ENCODE data around the gene SP110.
"Not testable (repeated sequence)": the region's sequence is repeated elsewhere in the genome, so short reads cannot be mapped to it uniquely, and the experiment has no call there.

The SP110 gene

GRCh38 chr2:230222829-230223228 lies 3.0 kb upstream of the SP110 start:
- not testable (repeated sequence) for DNase-seq

- DNase-seq = no peak
Observed at GRCh38 chr2:230221493-230221892, 1.7 kb upstream of the SP110 start.

DNA sequence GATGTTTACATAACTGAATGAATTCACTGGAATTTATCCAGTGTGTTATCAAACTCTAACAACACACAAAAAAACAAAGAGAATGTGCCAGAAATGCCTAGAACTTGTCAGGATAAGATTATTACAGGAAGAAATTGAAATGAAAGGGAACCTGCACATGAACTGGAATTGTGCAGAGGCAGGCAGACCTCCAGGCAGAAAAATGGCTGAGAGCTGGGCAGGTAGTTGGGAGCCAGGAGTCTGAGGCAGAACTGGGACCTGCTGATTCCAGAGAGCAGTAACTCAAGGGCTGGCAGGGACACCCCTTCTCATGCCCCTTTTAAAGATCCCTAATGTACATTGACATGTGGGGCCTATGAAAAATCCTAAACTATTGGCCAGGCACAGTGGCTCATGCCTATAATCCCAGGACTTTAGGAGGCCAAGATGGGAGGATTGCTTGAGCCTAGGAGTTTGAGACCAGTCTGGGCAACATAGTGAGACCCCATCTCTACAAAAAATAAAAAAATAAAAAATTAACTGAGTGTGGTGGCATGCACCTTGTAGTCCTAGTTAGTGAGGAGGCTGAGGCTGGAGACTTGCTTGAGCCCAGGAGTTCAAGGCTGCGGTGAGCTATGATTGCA lies 674 bp upstream of the SP110 start:
- no peak for DNase-seq

DNA sequence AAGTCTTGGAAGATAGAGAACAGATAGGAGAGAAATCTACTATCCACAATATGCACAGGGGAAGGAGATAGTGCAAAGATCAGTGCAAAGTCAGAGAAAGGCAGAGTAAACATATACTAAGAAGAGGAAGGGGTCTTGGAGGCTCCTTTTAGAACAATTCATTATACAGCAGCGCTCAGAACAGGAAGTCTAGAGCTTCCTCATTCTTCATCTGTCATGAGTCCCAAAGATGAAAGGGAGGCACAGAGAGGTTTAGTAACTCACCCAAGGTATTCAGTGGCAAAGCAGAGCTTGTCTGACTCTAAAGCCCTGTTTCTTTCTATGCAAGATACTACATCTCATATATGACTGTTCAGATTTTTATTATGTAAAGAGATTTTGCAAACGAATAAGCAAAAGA lies 1.4 kb downstream of the SP110 start:
- no peak for DNase-seq

- DNase-seq = no peak
Observed at GRCh38 chr2:230217424-230217823, 2.4 kb downstream of the SP110 start.

- DNase-seq = no peak
Observed at GRCh38 chr2:230216489-230216888, 3.3 kb downstream of the SP110 start.

DNA sequence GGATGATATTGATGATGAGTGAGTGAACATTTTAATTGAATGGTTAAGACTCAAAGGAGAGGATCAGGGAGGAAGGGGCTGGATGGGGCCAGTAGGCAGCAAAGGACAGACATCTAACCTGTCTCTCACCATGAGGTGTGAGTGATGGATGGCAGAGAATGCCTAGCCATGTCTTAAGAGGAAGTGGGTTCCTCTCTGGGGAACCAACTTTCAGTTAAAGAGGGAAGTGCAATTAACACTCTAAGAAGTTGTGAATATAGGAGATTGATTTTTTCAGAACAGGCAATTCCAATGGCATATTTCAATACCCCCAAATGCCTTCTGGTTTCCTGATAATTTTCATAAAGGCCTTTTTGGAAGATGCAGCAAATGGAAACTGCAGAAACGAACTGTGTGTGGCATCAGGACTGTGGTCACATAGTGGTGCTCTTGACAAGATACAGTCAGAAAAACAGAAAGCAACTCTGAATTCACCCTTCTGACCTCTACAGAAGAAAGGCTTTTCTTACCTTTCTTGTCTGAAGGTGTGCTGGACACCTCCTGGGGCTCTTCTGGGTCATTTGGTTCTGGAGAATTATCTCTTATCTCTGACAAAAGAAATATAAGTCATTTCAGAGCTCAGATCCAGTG lies 10.2 kb downstream of the SP110 start:
- no peak for DNase-seq

DNA sequence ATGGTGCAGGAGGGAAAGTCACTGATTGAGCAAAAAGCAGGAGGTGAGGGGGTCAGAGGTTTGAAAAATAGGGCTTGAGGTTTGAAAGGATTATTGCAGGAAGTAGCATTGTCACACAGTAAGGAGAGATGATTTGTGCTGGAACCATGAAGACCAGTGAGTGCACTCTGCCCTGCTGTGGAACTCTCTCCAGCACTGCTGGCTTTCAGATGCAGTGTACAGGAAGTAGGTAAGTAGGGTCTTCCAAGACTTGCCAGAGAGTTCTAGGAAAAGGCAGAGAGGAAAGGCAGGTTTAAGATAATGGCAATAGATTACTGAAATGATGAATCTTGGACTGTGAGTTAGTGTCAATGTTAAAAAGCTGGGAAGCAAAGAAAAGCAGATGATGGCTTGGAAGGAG lies 11.2 kb downstream of the SP110 start:
- DNase-seq = no peak

GRCh38 chr2:230205721-230206120 lies 14.1 kb downstream of the SP110 start:
- DNase-seq = no peak

DNA sequence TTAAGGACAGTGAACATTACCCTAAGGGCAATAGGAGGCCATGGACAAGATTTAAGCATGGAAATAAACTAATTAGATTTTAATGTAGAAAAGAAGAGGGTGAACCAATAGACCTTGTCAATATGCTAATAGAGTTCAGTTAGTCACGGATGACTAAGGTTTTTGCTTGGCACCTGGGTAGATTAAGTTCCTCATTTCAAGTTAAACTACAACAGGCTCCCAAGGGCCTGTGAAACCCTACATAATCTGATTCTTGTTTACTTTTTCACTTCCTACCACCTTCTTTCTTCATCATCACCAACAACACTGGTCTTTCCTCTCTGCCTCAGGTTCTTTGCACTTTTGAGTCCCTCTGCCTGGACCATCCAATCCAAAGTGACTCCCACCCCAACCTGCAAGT lies 14.8 kb downstream of the SP110 start:
- DNase-seq = no peak

GRCh38 chr2:230203110-230203676 lies 16.6 kb downstream of the SP110 start:
- no peak for DNase-seq

GRCh38 chr2:230202430-230203109 lies 17.2 kb downstream of the SP110 start:
- no peak for DNase-seq

DNA sequence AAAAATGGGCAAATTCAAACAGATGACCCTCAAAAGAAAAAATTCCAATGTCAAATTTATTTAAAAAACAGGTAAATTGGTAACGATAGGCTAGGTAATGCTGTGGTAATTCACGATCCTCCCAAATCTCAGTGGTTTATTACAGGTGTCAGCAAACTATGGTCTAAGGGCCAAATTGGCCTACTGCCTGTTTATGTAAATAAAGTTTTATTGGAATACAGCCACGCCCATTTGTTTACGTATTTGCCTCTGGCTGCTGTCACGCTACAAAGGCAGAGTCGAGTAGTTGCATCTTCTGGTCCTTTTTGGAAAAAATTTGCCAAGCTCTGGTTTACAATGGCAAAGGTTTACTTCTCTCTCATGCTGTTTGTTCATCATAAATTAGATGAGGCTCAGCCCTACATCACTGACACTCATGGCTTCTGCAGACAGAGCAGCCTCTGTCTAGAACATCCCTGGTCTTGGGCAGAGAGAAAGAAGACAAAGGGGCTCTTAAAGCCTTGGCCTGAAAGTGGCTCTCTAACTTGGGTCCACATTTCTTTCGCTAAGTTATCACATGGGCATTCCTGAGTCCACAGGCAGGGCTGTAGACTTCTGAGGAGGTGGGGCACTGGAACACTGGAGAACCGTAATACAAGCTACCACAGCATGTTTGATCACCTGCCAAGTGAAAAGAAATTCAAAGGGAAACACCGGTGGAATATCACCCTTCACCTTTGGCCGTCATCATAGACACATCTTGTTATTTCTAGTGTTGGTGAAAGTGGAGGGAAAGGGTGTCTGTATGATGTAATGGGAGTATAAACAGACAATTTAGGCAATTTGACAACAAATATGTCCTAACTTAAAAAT lies 34.8 kb downstream of the SP110 start:
- DNase-seq = no peak

DNA sequence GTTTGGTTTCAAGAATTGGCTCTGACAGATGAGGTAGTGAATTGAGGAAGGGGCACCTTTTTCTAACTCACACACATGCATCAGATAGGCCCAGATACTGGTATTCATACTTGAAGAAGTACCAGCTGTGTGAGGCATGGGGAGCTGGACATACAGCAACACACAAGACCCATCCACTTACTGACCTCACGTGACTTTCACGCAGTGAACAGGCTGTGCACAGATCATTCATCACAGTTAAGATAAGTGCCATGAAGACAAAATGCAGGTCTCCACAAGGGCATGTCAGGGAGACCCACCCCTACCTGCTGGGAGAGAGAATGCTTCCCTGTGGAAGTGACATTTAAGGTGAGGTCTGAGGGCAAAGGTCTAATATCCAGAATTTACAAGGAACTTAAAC lies 38.6 kb downstream of the SP110 start:
- no peak for DNase-seq

GRCh38 chr2:230179907-230180306 lies 39.9 kb downstream of the SP110 start:
- DNase-seq = no peak

GRCh38 chr2:230178546-230179485 lies 41.0 kb downstream of the SP110 start:
- DNase-seq = no peak

- DNase-seq = no peak
Observed at GRCh38 chr2:230176996-230177395, 42.8 kb downstream of the SP110 start.

- DNase-seq = no peak
Observed at GRCh38 chr2:230174466-230174865, 45.3 kb downstream of the SP110 start.

DNA sequence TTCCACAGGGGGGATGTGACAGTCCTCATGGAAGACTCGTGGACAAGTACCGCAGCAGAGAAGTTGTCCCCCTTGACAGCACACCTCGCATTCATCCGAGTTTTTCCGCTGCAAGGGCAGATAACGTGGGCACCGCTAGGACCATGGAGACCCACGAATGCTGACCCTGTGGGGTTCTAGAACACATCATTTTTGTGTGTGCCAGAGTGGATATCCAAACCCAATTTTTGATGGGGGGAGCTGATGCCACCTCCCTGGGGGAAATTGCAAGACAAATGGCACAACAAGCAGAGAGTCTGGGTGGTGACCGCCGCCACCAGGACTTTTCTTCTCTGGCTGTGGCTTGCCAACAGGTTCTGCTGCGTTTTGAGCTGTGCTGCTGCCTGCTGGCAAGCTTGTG lies 46.9 kb downstream of the SP110 start:
- DNase-seq = no peak

GRCh38 chr2:230172156-230172555 lies 47.6 kb downstream of the SP110 start:
- DNase-seq = no peak

DNA sequence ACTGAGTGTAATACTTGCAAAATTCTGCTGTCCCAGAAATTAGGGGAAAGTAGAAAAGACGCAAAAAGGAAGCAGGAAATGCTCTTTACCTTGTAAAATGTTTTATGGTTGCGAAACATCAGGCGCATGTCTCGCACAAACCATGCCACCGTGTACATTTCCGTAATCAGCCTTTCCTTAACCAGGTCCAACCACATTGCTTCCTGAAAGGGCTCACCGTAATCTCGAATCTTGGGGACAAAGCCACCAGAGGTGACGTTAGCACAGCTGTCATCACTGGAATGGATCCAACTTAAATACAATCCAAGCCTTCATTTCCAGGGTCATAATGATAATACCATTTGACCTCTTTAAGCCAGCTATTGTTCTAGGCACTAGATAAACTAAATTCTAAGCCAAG lies 49.3 kb downstream of the SP110 start:
- no peak for DNase-seq

GRCh38 chr2:230166557-230167170 lies 53.1 kb downstream of the SP110 start:
- no peak for DNase-seq
